Amniotic epithelial cell (primary cell): Measurements from ENCODE around the gene TMC1.

Source experiments
- DNase-seq: peaks from one replicate; pipeline ENCODE4 v3.0.0-alpha.2; 2010; ENCODE audit warnings: low read depth

TMC1 gene

DNA sequence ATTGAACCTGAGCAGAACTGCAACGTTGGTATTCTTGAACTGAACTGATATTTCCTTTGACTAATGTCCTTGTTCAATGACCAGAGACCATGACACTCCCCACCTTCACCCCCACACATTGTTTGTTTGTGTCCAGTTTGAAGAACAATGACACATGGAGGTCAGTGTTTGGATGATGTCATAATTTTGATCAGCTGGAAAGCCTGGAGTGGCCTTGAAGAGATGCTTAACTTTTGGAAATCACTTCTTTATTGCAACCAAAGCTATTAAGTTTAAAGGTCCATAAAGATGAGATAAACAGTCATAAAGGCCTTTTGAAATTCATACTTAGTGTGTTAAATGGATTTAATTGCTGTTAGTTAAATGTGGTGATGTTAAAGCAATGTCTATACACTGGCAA, 92.7 kb downstream of the TMC1 start:
- DNase-seq = no peak

DNA sequence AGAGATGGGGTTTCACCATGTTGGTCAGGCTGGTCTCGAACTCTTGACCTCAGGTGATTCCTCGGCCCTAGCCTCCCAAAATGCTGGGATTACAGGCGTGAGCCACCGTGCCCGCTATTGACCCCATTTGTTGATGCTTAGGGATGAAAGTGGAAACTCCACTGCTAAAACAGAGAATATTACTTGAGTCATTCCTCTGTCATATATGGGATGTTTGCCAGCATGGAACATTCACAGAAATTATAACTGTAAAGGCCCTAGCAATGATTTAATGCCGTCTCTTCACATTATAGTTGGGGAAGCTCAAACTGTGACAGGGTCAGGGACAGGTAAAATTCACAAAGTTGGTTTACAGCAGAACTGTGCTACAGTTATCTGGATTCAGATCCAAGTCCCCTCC, 94.5 kb downstream of the TMC1 start:
- no peak for DNase-seq

DNA sequence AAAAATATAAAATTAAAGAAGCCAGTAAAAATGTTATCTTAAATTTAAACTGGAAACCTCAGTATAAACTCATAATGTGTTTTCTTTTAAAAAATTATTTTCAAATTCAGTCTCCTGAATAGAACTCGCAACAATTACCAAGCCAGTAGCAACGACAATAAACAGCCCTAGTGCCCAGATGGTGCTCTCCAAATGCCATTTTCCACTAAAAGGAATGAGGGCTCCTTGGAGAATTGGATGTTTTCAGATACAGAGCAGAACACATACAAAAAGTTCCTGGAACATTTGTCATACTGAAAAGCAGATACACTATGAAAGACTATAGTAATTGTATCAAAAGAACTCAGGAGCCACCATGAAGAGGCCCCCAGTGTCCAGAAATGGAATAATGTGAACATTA, 97.4 kb downstream of the TMC1 start:
- no peak for DNase-seq

DNA sequence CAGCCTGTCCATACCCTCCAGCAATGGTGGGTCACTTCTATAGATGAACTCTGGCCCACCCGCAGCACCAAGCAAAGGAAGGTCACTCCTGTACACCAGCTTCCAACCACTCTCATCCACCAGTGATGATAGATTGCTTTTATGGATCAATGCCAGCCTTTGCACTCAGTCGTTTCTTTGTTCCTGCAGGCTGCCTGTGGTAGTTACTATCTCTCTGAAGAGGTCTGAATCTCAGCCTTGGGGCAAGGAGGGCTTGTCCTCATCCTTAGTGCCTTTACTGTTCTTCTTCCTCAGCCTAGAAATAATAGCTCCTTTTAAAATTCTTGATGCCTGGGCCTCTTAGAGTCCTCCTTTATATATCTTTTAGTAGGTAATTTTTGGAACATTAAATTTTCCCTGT, 100.8 kb downstream of the TMC1 start:
- no peak for DNase-seq

DNA sequence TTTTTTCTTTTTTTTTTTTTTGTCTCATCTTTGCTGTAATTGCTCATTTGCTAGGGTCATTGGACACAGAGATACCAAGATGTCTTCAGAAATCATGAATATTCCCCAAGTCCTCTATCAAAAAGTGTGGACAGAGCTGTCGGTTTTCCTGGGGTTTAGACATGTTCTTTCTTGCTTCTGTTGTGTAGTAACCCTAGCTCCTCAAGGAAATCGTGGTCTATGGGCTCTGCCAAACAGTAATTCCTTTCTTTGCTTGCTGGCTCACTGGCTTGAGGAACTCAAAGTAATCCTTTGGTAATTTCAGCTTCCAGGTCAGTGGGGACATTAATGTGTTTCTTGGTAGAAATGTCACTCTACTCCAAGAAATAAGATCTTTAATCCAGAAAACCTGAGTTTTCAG, 101.7 kb downstream of the TMC1 start:
- no peak for DNase-seq

DNA sequence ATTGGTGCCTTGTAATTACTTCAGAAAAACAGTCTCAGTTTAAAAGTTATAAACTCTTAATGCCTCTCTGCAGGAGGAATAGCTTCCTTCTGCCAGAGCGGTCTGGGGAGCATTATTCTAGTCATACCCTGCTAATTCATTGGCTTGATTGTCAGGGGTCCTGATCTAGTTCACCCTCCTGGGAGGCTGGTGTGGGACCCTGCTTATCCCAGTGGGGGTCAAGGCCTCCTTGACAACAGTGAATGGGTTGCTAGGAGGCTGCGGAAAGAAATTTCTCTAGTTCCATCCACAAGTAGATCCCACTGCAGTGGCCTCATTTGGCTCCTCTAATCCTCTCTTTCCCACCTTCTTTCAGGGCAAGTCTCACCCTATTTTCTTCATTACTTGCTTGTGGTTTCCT, 105.7 kb downstream of the TMC1 start:
- no peak for DNase-seq

DNA sequence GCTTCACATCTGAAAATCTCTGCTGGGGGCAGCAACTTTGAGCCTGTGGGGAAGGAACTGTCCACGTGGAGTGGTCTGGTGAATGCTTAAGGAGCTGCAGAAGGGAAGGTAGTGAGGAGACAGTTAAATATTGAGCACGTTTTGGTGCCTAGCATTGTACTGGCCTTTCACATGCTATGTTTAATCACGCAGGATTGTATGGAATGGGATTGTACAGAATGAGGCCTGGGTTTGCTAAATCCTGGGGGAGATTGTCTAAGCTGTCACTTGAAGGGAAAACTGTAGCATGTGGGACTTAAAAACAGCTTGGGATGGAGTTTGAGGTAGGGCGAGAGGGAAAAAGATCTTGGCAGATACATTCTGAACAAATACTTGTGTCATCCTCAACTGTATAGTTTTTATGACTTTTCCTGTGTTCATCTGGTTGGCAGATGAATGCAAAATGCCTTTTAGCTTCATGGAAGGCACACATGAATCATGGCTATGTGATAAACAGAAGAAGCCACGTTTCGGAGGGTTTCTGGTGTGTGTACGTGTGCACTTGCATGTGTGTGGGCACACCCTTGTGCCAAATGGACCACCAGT, 106.6 kb downstream of the TMC1 start:
- no peak for DNase-seq

DNA sequence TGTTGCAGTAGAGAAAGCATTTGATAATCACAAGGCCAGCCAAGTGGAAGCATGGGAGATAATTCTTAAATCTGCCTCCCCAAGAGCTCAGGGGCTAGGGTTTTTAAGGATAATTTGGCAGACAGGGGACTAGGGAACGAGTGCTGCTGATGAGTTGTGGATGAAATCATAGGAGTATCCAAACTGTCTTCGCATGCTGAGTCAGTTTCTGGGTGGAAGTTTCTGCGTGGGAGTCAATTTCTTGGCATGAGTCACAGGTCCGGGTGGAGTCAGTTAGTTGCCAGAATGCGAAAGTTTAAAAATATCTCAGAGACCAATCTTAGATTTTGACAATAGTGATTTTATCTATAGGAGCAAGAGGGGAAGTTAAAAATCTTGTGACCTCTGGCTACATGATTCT, 112.6 kb downstream of the TMC1 start:
- peak; percentile 54 for DNase-seq

DNA sequence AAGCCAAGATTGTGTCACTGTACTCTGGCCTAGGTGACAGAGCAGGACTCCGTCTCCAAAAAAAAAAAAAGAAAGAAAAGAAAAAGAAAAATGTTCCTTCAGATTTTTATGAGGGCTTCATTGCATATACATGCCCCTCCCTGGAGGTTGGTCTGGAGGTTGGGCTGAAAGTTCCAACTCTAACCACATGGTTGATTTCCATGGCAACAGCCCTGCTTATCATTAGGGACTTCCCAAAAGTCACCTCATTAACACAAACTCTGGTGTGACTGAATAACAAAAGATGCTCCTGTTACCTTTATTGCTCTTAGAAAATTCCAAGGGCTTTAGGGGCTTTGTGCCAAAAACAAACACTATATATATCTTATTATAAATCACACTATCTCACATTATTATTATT, 113.8 kb downstream of the TMC1 start:
- DNase-seq = no peak

DNA sequence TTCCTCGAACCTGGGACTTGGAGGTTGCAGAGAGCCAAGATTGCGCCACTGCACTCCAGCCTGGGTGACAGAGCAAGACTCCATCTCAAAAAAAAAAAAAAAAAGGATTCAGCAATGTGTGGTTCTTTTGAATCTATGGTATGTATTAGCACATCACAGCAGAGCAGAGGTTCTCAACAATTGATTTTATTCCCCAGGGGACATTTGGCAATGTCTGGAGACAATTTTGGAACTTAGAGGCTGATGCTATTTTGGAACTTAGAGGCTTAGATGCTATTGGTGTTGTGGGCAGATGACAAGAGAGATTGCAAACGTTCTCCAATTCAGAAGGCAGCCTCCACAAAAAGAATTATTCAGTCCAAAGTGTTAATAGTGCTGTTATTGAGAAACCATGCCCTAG, 115.2 kb downstream of the TMC1 start:
- DNase-seq = no peak

DNA sequence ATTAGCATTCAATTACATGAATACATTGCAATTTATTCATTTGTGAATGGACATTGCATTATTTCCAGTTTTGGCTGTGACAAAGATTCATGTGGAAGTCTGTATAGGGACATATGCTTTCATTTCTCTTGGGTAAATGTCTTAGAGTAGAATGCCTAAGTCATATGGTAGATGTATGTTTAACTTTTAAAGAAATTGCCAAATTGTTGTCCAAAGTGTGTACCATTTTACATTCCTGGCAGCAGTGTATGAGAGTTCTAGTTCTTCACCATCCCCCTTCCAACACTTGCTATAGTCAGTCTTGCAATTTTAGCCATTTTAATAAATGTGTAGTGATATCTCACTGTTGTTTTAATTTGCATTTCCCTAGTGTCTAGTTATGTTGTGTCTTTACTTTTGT, 122.2 kb downstream of the TMC1 start:
- no peak for DNase-seq

DNA sequence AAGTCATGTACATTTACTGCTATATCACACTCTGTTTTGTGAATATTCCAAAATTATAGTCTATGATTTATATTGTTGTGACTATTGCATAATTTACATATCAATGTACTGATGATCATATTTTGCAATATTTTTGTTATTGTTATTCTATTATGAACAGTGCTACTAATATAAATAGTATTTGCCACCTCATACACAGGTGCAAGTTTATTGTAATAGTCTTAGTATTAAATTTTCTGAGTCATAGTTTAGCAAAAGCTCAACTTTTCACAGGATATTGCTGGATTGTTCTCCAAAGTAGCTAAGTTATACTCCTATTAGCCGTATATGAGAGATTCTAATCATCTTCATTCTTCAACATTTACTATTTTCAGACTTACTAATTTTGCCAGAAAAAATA, 124.7 kb downstream of the TMC1 start:
- DNase-seq = no peak

DNA sequence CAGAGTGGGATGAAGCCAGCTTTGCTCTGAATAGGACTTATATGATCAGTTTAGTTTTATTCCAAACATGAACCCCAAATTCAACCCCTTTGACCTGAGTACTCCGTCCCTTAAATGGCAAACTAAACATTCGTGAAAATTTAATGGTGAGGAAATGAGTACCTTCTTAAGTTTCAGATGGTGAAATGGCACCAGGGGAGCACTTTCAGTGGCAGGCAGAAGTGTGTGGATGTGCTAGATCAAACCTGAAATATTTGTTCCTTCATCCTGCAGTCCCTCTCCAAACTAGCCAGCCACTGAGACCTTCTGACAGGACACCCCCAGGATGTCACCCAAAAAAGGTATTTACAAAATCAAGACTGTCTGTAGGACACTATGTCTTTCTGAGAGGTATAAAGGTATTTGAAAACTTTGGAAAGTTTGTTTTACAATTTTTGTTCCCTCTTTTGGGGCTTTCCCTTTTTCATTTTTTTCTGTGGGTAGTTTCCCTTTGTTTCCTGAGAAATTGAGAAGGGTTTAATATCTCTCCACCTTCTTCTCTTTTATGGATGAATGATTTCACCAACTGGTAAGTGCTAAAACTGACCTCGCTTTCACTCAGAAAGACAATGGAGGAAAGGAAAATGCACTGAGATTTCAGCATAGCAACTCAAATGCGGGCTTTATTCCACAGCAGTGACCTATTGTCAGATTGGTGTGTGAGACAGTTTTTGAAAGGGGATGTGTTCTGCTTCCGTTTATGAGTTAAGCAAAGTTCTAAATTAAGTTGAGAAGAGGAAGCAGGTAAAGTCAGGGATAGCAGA, 127.1 kb downstream of the TMC1 start:
- no peak for DNase-seq

DNA sequence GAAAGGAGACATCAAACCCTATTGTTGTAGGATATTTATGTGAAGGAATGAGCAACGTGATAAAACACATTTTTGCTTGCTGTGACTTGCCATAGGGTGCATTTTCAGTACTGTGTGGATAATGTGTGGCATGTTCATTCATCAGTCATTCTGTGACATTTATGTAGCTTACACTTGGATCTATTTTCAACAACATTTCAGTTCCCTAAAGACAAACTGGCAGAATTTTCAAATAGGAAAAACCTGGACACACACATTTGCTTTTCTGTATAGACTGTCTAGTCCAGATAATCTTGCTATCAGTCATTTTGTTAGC, 127.7 kb downstream of the TMC1 start:
- no peak for DNase-seq

DNA sequence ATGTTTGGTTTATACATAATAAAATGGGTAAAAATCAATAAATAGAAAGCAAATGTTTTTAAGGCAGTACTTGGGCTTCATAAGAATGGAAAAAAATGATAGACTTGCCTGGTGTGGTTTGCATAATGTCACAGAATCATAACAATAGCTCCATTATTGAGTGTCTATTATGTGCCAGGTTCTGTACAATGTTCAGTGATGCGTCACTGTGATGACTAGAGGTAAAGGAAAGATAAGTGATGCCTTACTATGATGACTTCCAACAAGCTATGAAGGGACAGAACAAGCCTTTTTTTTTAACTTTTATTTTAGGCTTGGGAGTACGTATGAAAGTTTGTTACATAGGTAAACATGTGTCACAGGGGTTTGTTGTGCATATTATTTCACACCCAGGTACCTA, 128.8 kb downstream of the TMC1 start:
- DNase-seq = no peak

DNA sequence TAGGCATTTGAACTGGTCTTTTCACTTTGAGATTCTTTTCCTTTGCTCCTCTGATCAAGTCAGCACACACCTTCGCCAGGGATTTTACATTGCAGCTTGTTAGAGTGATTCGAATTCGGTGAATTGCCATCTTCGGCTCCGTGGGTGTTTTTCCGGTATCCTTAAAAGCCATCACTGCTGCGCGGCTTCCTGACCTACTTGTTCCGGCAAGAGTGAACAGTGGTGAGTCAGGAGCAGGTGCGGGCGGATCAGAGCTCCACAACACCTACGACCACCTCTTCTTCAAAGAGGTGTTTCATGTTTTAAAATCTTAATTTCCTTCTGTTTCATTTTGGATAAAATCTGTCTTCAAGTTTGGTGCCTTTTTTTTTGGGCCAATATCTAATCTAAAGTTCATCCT, 134.6 kb downstream of the TMC1 start:
- DNase-seq = no peak

DNA sequence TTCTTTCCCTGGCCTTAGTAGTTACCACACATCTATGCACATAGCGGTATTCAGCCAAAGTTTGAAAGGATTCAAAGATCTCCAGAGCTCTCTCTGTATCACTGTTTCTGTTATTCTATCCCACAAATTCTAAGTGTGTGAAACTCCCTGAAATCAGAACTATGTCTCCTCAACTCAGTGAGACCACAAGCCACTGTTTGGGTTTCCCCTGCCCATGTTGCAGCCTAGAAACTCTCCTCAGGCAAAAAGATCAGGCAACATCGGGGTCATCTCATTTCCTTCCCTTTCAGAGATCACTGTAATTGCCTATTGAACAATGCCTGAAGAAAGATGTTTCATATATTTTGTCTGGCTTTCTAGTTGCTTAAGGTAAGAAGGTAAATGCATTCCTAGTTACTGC, 135.6 kb downstream of the TMC1 start:
- no peak for DNase-seq

DNA sequence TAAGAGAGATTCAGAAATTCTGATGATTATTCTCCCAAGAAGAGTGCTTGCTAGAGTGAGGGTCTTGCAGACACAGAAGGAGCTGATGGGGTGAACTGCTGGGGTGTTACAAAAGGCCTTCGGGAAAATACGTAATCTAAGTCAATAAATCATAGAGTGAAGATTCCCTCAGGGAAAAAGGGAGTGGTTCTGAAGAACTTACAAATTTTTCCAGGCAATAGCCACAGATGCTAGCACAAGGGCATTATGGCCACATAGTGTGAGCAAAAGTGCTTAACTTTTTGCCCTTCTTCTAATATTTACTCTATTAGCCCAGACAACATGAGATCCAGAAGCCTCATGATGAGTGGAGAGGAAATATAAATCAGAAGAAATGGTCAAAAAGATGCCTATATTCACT, 137.3 kb downstream of the TMC1 start:
- no peak for DNase-seq

DNA sequence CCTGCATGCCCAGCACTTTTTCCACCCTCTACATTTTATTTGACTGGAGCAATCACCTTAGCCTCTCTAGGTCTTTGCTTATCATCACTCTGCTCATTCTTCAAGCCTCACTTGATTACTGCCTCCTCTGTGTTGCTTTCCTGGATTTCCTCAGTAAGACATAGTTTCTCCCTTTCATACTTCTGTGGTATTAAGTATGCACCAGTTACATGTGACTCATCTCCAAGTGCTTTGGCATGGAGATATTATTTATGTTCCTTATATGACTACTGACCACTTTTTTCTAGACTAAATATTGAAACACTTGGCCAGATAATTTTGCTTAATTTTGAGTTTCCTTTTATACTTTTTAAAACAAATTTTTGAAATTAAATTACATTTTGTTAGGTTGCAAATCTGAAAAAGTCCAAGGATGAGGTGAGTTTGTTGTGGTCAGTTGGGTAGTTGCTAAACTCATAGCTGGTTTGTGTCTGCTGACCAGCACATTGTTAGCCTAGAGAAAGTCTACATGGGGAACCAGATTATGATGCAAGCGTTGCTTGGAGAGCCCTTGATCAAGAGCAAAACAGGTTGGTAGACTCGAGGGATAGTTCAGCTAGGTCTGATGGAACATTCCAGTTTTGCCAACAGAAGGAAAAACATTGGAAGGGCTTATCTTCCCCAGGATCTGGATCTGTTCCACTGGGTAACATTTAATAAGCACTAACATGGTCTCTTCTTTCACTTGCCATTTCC, 140.2 kb downstream of the TMC1 start:
- DNase-seq = peak; percentile 94

DNA sequence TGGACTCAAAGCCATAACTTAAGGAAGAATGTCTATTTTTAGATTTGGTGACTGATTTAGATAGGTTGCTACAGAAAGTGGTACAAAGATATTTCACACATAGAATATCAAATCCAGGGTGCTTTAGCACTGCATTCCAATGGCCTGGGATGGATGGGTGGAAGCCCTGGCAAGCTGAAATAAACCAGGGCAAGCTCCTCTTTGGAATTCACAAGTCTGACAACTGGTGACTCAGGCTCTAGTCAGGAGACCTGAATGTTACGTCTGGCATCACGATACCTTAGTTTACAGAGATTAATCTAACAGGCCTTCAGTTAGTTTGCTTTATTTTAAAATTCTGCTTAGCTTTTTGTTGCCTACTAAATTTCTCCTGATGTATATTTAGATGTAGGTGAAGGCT, 144.0 kb downstream of the TMC1 start:
- DNase-seq = peak; percentile 90

DNA sequence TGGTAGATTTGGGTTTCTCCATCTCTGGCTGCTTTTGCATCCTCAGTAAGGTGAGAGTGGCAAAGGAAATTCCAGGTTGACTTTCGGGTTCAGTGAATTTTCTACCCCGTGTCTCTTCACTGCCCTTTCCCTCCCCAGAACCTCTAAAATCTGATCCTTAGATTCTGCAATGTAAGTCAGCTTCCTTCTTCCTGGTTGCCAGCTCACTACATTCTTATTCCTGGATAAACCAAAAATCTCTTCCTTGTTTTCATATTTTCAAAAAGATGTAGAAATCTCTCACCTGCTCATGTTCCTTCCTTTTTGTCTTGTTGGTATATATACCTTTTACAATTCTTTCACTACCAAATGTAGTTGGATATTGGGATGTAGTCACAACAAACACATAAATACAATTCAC, 145.8 kb downstream of the TMC1 start:
- DNase-seq = no peak

DNA sequence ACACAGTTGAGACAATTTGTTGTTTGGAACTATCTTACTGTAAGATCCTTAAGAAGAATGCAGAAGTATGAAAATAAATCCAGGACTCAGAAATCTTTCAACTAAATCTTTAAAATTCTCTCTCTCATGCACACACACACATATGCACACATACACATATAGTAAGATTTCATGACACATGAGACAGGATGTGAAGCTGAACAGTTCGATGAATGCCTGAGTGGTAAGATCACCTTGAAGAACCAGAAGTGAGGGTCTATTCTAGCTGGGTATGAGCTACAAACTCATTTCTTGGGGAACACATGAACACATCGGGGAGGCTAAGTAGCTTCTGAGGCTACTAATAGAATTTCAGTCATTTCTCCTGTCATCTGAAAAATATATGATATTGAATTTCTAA, 153.6 kb downstream of the TMC1 start:
- DNase-seq = no peak

DNA sequence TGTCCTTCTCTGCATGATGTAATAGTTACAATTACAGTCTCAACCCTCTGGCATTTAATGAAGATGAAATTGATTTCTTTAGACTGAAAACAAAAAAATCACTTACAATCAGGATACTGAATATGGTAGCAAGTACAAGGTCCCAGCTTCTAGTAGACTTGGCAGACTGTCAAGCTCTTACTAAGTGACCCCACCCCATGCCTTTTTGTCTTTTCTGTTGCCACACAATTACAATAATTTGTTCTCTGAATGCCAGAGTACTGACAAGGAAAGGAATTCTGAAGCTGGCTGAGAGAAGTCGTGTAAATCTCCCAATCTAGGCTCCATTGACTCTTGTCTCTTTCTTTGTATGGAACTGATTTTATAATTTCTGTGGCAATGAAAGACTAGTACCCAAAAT, 154.2 kb downstream of the TMC1 start:
- no peak for DNase-seq
